Vagina (tissue), 2 donors: ENCODE measurements around the gene SMIM9.

ENCODE experiments used
- POLR2A ChIP-seq, 2 donors: fragments of 450-650 bp; IDR thresholded peaks; one replicate each; pipeline ENCODE4 v1.6.1; 2017; ENCODE audit warnings: antibody characterized with exemption in 2 of 2, mild to moderate bottlenecking in 2 of 2, moderate library complexity in 2 of 2
- POLR2AphosphoS5 ChIP-seq, 2 donors: sonication (generic); formaldehyde crosslinking; IDR thresholded peaks; one replicate each; pipeline ENCODE4 v1.9.0; 2017; ENCODE audit warnings: antibody characterized with exemption in 2 of 2, mild to moderate bottlenecking in 2 of 2, low read depth in 1 of 2; ENCODE audit not compliant: insufficient read depth in 1 of 2
- TF ChIP-seq, protein P1 (sequence below), 3 experiments: fragments of 450-650 bp in 2 of 3; fragments of 200-600 bp in 1 of 3; sonication (generic) in 1 of 3; IDR thresholded peaks; one replicate each; pipeline ENCODE4 v1.5.1; 2017 to 2019; ENCODE audit warnings: antibody characterized with exemption in 3 of 3, mild to moderate bottlenecking in 2 of 3, moderate library complexity in 2 of 3

- TF ChIP-seq POLR2A (IDR thresholded peaks at IDR 0.05) = no peak
- TF ChIP-seq, protein P1, sequence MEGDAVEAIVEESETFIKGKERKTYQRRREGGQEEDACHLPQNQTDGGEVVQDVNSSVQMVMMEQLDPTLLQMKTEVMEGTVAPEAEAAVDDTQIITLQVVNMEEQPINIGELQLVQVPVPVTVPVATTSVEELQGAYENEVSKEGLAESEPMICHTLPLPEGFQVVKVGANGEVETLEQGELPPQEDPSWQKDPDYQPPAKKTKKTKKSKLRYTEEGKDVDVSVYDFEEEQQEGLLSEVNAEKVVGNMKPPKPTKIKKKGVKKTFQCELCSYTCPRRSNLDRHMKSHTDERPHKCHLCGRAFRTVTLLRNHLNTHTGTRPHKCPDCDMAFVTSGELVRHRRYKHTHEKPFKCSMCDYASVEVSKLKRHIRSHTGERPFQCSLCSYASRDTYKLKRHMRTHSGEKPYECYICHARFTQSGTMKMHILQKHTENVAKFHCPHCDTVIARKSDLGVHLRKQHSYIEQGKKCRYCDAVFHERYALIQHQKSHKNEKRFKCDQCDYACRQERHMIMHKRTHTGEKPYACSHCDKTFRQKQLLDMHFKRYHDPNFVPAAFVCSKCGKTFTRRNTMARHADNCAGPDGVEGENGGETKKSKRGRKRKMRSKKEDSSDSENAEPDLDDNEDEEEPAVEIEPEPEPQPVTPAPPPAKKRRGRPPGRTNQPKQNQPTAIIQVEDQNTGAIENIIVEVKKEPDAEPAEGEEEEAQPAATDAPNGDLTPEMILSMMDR (IDR thresholded peaks at IDR 0.05) = no peak
- TF ChIP-seq POLR2AphosphoS5 (IDR thresholded peaks at IDR 0.05; ENCODE audit: insufficient read depth in 1 of 2, low read depth in 1 of 2) = no peak
Measured at GRCh38 chrX:154834562-154834961, at the start of gene SMIM9.
